Breast epithelium (tissue), 4 donors: ENCODE data around the gene LMX1B. TPM values are rescaled to one million over a fixed set of nuclear protein-coding genes. Genes with fewer than 3 reads are reported as not detected.

Source experiments
- DNase-seq, 2 donors: peaks; one replicate each; pipeline ENCODE4 v3.0.0-alpha.2; 2019; ENCODE audit warnings: low spot score in 2 of 2
- H3K27ac ChIP-seq, 2 donors: fragments of 200-600 bp; sonication (generic) in 1 of 2; one replicate each; pipeline ENCODE4 v1.5.1; 2016 to 2019; ENCODE audit warnings: mild to moderate bottlenecking in 1 of 2
- H3K27me3 ChIP-seq, 2 donors: fragments of 200-600 bp; sonication (generic) in 1 of 2; one replicate each; pipeline versions ENCODE4 v1.5.1 to v1.6.0; 2017 to 2019; ENCODE audit warnings: control low read depth in 1 of 2, mild to moderate bottlenecking in 1 of 2
- H3K36me3 ChIP-seq: fragments of 200-600 bp; one replicate; pipeline ENCODE4 v1.5.1; 2019
- H3K4me1 ChIP-seq, 2 donors: fragments of 200-600 bp; sonication (generic); one replicate each; pipeline ENCODE4 v1.5.1; 2016 to 2019; ENCODE audit warnings: control low read depth in 1 of 2
- H3K4me3 ChIP-seq, 3 donors: fragments of 200-600 bp; sonication (generic); 1 replicate in 2 of 3; 2 replicates in 1 of 3; pipeline ENCODE4 v1.5.1; 2016 to 2019; ENCODE audit warnings: mild to moderate bottlenecking in 3 of 3, moderate library complexity in 2 of 3
- H3K9me3 ChIP-seq, 2 donors: fragments of 200-600 bp; sonication (generic) in 1 of 2; one replicate each; pipeline ENCODE4 v1.5.1; 2016 to 2019; ENCODE audit warnings: control low read depth in 1 of 2
- POLR2A ChIP-seq: fragments of 450-650 bp; IDR thresholded peaks from one replicate; pipeline ENCODE4 v1.6.1; 2016; ENCODE audit warnings: antibody characterized with exemption, mild to moderate bottlenecking, moderate library complexity
- POLR2AphosphoS5 ChIP-seq, 3 donors: sonication (generic); formaldehyde crosslinking; IDR thresholded peaks; one replicate each; pipeline ENCODE4 v1.6.1; 2017; ENCODE audit warnings: antibody characterized with exemption in 3 of 3
- intact Hi-C: fragments of 100-400 bp; cut with DNase I; formaldehyde crosslinking; loops from one replicate; pipeline ENCODE4 v1.15.1; 2023; ENCODE audit warnings: low total_unique reads
- total RNA-seq, 3 donors: library from RNA; depleted of rRNA; stranded (reverse); fragments of >200 nt; gene quantifications; one replicate each; pipeline ENCODE4 v1.1.0, GENCODE V29; 2016
- TF ChIP-seq, protein P1 (sequence below), 3 donors: fragments of 450-650 bp; IDR thresholded peaks; one replicate each; pipeline ENCODE4 v1.5.1; 2016 to 2017; ENCODE audit warnings: antibody characterized with exemption in 3 of 3, mild to moderate bottlenecking in 3 of 3, moderate library complexity in 3 of 3

Gene LMX1B
- total RNA-seq, 3 donors from 2014 or later = 0.16 to 20.3 (median 9.2) TPM

DNA sequence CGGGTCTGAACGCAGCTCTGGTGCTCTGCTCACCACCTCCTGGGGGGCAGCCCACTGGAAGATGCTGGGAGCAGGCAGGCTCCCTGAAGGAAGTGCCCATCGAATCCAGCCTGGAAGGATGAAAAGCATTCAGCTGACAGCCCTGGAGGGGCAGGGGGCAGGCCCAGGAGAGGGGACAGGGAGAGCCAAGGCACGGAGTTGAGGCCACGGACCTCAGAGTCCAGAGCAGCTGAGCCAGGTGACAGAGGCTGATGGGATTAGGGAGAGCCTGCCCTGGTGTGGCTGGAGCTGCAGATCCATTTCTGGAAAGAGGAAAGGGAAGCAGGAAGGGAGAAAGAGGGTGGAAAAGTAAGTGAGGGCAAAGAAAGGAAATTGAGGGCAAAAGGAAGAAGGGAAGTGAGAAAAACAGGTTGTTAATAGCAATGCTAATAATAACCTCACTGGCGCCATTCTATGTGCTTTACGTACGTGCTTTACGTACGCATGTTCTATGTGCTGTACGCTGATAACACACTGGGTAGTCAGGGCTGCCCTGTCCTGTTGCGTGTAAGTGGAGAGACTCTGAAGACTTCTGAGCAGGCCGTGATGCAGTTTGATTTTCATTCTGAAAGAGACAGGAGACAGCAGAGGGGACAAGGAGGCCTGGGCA is 52.6 kb downstream of the LMX1B start:
- Histone ChIP-seq H3K27me3 (no peaks in the 10 kb centered on the region), H3K27ac (peak overlapping the region; percentile 32 to 36), H3K4me3 (no peak overlapping the region), H3K4me1 (peaks cover 12 to 24% of the 10 kb centered on the region in 2 donors), H3K9me3 (no peaks in the 10 kb centered on the region), H3K36me3 (no peaks in the 10 kb centered on the region)
- TF ChIP-seq POLR2A = no peak
- no peak for TF ChIP-seq POLR2AphosphoS5 (IDR thresholded peaks at IDR 0.05)
- TF ChIP-seq, protein P1, sequence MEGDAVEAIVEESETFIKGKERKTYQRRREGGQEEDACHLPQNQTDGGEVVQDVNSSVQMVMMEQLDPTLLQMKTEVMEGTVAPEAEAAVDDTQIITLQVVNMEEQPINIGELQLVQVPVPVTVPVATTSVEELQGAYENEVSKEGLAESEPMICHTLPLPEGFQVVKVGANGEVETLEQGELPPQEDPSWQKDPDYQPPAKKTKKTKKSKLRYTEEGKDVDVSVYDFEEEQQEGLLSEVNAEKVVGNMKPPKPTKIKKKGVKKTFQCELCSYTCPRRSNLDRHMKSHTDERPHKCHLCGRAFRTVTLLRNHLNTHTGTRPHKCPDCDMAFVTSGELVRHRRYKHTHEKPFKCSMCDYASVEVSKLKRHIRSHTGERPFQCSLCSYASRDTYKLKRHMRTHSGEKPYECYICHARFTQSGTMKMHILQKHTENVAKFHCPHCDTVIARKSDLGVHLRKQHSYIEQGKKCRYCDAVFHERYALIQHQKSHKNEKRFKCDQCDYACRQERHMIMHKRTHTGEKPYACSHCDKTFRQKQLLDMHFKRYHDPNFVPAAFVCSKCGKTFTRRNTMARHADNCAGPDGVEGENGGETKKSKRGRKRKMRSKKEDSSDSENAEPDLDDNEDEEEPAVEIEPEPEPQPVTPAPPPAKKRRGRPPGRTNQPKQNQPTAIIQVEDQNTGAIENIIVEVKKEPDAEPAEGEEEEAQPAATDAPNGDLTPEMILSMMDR (IDR thresholded peaks at IDR 0.05) = no peak
- DNase-seq = no peak
- intact Hi-C loops = no loop called here

DNA sequence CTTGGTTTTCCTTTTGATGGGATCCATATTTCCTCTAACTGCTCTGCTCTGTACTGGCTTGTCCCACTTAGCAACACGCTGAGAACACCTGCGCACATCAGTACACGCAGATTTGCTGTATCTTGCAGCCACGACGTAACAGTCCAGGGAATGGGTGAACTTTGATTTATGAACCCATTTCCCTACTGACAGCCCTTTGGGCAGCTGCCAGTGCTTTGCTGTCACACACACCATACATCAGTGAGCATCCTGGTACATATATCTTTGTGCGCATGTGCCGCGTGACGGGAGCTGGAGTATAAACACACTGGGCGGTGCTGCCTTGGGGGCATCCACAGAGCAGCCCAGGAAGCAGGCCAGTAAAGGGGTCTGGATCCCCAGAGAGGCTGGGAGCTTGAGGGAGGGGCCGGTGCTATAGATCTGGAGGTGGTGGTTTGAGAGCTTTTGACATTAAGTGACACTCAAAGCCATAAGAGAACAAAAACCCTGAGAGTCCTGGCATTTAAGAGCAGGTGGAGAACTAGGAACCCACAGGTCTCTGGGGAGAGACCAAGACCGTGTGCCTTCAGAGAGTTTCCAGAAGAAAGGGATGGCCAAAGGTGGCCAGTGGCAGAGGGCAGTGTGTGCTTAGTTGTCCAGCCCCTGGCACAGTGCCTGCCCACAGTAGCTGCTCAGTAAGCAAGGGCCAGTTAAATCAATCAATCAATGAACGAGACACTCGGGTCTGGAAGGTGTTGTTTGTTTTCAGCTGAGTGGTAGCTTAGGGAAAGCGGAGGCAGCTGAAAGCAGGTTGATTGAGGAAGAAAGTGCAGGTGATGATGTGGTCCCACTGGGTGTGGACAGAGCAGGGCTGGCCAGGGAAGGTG is 53.7 kb downstream of the LMX1B start:
- Histone ChIP-seq H3K4me1 (peaks cover 9 to 15% of the 10 kb centered on the region in 2 donors), H3K27ac (peak overlapping the region; percentile 19 to 23), H3K9me3 (no peaks in the 10 kb centered on the region), H3K4me3 (no peak overlapping the region), H3K27me3 (no peaks in the 10 kb centered on the region), H3K36me3 (no peaks in the 10 kb centered on the region)
- TF ChIP-seq, protein P1 (IDR thresholded peaks at IDR 0.05) = no peak
- no peak for TF ChIP-seq POLR2A
- DNase-seq = no peak
- intact Hi-C loops = no loop called here

DNA sequence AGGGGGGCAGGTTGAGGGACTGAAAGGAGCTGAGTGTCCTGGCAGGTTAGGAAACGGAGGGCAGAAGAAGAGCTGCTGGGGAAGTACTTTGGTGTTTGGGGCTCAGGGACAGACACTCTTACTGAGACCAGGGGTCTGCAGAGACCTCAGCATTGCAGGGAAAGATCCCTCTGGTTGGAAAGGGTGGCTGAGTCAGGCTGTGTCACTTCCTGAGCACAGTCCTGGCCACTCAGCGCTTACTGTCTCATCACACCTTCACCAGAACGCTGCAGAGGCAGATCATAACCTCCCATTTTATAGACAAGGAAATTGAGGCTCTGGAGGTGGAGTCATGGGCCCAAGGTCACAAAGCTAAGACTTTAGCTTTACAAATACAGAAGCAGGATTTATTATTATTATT is 54.3 kb downstream of the LMX1B start:
- H3K9me3 ChIP-seq = no peaks in the 10 kb centered on the region
- H3K36me3 ChIP-seq = no peaks in the 10 kb centered on the region
- H3K27me3 ChIP-seq = no peaks in the 10 kb centered on the region
- TF ChIP-seq POLR2AphosphoS5 (IDR thresholded peaks at IDR 0.05) = no peak
- TF ChIP-seq POLR2A = no peak
- TF ChIP-seq, protein P1 (IDR thresholded peaks at IDR 0.05) = no peak
- no peak overlapping the region for H3K4me3 ChIP-seq
- no peak for DNase-seq
- intact Hi-C loops = no loop called here
- H3K4me1 ChIP-seq = peaks cover 11 to 16% of the 10 kb centered on the region in 2 donors
- peak overlapping the region; percentile 19 to 23 for H3K27ac ChIP-seq

DNA sequence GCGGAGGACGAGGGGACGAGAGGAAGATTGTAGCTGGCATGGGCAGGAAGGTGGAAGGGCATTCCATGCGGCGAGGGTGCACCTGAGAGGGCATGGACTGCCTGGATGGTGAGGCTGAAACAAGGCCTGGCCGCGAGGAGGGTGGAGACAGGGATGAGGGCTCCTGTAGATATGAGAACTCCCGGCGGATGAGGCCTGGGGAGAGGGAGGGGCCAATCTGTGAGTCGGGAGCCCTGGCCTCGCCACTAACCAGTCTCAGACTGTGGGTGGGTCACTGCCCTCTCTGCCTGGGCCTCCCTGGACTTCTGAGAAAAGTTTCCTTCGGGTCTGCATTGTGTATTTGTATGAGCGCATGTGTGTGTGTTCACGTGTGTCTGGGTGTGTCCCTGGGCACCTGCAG is 55.4 kb downstream of the LMX1B start:
- TF ChIP-seq POLR2A (no peak), POLR2AphosphoS5 (IDR thresholded peaks at IDR 0.05) (no peak)
- TF ChIP-seq, protein P1 (IDR thresholded peaks at IDR 0.05) = no peak
- intact Hi-C loops = no loop called here
- peaks cover 0 to 2% of the 10 kb centered on the region in 2 donors for H3K27me3 ChIP-seq
- DNase-seq = no peak
- H3K36me3 ChIP-seq = no peaks in the 10 kb centered on the region
- H3K9me3 ChIP-seq = no peaks in the 10 kb centered on the region
- peak overlapping the region in 1 of 2 donors; percentile 25 for H3K27ac ChIP-seq
- peaks cover 15 to 16% of the 10 kb centered on the region in 2 donors for H3K4me1 ChIP-seq
- no peak overlapping the region for H3K4me3 ChIP-seq

DNA sequence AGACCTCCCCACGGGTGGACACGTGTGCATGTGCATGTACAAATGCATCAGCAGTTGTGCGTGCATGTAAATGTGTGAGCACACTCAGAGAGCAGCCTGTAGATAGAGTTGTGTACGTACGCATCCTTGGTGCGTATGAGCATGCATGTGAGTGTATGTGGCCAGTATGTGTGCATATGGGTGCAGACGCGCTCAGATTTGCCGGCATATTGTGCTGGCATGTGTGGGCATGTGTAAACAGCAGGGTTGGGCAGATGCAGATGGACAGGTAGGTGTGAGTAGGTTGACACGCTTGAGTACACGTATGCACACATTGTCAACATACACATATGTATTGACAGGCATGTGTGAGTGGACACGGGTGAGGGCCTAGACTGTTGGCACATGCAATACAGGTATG is 56.5 kb downstream of the LMX1B start:
- no peak for DNase-seq
- no peaks in the 10 kb centered on the region for H3K36me3 ChIP-seq
- peak overlapping the region in 1 of 2 donors; percentile 77 for H3K27ac ChIP-seq
- H3K9me3 ChIP-seq = no peaks in the 10 kb centered on the region
- intact Hi-C loops = loop anchor here (5.0 kb wide), 1 partner anchor 48 kb away; no protein-coding TSS in a partner anchor
- TF ChIP-seq POLR2A (no peak), POLR2AphosphoS5 (IDR thresholded peaks at IDR 0.05) (no peak)
- TF ChIP-seq, protein P1 (IDR thresholded peaks at IDR 0.05) = no peak
- peaks cover 9 to 16% of the 10 kb centered on the region in 2 donors for H3K4me1 ChIP-seq
- peaks cover 0 to 5% of the 10 kb centered on the region in 2 donors for H3K27me3 ChIP-seq
- no peak overlapping the region for H3K4me3 ChIP-seq
